HG03039 (cell line): ENCODE measurements around the gene PCGF6.
"Not testable (repeated sequence)": the region's sequence is repeated elsewhere in the genome, so short reads cannot be mapped to it uniquely, and the experiment has no call there.

Source experiments
- ATAC-seq: cut with Tn5 transposase; IDR thresholded peaks from one replicate; pipeline ENCODE4 v1.9.1; 2021; ENCODE audit warnings: mild to moderate bottlenecking, moderate library complexity; ENCODE audit not compliant: unreplicated experiment

Gene PCGF6

GRCh38 chr10:103258928-103259327 is 92.0 kb downstream of the PCGF6 start:
- ATAC-seq: not testable (repeated sequence)

DNA sequence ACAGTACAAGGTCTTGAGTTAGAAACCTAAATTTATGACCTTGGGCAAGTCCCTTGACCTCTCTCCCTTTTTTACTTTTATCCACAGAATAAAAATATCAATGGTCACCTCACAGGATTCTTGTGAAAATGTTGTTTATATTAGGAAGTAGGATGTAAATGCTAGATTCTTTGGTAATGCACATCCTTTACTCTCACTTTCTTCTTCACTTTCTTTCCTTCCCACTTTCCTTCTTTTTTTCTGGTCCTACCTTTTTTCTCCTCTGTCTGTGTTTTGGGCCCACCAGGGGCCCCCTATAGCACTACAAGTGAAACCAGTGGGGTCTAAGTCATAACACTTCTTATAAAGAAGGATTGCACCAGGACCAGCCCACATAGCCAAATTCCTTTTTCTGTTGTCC is 93.1 kb downstream of the PCGF6 start:
- no peak for ATAC-seq

GRCh38 chr10:103256613-103257012 is 94.3 kb downstream of the PCGF6 start:
- no peak for ATAC-seq

DNA sequence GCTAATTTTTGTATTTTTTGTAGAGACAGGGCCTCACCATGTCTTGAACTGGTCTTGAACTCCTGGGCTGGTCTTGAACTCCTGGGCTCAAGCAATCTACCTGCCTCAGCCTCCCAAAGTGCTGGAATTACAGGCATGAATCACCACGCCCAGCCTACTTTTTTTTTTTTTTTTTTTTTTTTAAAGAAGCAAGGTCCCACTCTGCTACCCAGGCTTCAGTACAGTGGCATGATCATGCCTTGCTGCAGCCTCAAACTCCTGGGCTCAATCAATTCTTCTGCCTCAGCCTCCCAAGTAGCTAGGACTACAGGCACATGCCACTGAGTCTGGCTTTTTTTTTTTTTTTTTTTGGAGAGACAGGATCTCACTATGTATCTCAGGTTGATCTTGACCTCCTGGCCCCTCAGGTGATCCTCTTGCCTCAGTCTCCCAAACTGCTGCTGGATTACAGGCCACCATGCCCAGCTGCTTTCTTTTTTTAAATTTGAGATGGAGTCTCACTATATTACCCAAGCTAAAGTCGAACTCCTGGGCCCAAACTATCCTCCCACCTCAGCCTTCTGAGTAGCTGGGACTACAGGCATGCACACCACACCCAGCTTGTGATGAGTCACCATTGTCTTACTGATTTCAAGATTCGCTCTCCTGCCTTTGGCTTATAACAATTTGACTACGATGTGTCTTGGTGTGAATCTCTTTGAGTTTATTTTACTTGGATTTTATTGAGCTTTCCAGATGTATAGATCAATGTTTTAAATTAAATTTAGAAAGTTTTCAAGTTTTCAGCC is 96.2 kb downstream of the PCGF6 start:
- no peak for ATAC-seq

- ATAC-seq: no peak
Measured at GRCh38 chr10:103254113-103254512, 96.8 kb downstream of the PCGF6 start.
